ENCODE data around the gene OSTN.

DNA sequence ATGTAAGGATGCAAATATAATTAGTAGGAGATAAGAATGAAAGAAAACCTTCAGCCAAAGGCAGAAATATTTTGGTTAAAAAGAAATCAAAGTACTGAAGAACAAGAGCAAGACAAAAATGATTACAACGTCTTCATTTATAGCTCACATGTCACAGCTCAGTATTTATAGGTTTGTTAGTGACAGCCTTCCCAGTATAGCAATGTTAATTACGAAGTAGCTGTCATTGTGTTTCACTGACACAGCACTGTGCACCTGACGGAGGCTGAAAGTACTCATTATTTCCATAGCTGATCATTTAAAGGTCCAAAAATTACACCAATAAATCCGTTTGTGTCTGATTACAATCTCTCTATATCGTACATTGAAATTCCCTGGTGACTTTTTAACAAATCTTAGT, 561 bp upstream of the OSTN start:
- TF ChIP-seq, protein P1, sequence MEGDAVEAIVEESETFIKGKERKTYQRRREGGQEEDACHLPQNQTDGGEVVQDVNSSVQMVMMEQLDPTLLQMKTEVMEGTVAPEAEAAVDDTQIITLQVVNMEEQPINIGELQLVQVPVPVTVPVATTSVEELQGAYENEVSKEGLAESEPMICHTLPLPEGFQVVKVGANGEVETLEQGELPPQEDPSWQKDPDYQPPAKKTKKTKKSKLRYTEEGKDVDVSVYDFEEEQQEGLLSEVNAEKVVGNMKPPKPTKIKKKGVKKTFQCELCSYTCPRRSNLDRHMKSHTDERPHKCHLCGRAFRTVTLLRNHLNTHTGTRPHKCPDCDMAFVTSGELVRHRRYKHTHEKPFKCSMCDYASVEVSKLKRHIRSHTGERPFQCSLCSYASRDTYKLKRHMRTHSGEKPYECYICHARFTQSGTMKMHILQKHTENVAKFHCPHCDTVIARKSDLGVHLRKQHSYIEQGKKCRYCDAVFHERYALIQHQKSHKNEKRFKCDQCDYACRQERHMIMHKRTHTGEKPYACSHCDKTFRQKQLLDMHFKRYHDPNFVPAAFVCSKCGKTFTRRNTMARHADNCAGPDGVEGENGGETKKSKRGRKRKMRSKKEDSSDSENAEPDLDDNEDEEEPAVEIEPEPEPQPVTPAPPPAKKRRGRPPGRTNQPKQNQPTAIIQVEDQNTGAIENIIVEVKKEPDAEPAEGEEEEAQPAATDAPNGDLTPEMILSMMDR (tag by site-specific recombination; IDR thresholded peaks at IDR 0.05), result no peak
- TF ChIP-seq KLF8 (tag by site-specific recombination; IDR thresholded peaks at IDR 0.05) (no peak), ZBTB8A (tag by site-specific recombination; IDR thresholded peaks at IDR 0.05) (no peak), YY1 (tag by site-specific recombination; IDR thresholded peaks at IDR 0.05) (no peak), ZNF394 (tag by site-specific recombination; IDR thresholded peaks at IDR 0.05; ENCODE audit: borderline replicate concordance) (no peak), ZNF670 (tag by site-specific recombination; IDR thresholded peaks at IDR 0.05; ENCODE audit: low read depth) (no peak), ZNF335 (tag by site-specific recombination; conservative IDR thresholded peaks at IDR 0.05) (no peak), TCF7L2 (IDR thresholded peaks at IDR 0.05; ENCODE audit: borderline replicate concordance, low read depth, low read length) (no peak), KLF16 (tag by site-specific recombination; IDR thresholded peaks at IDR 0.05) (no peak), ZNF544 (tag by site-specific recombination; IDR thresholded peaks at IDR 0.05) (no peak), ZSCAN16 (tag by site-specific recombination; IDR thresholded peaks at IDR 0.05) (no peak), SETDB1 (IDR thresholded peaks at IDR 0.05; ENCODE audit: insufficient read length, low read length) (no peak), ZNF701 (tag by site-specific recombination; IDR thresholded peaks at IDR 0.05) (no peak)
- TF ChIP-seq, protein P2, sequence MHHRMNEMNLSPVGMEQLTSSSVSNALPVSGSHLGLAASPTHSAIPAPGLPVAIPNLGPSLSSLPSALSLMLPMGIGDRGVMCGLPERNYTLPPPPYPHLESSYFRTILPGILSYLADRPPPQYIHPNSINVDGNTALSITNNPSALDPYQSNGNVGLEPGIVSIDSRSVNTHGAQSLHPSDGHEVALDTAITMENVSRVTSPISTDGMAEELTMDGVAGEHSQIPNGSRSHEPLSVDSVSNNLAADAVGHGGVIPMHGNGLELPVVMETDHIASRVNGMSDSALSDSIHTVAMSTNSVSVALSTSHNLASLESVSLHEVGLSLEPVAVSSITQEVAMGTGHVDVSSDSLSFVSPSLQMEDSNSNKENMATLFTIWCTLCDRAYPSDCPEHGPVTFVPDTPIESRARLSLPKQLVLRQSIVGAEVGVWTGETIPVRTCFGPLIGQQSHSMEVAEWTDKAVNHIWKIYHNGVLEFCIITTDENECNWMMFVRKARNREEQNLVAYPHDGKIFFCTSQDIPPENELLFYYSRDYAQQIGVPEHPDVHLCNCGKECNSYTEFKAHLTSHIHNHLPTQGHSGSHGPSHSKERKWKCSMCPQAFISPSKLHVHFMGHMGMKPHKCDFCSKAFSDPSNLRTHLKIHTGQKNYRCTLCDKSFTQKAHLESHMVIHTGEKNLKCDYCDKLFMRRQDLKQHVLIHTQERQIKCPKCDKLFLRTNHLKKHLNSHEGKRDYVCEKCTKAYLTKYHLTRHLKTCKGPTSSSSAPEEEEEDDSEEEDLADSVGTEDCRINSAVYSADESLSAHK (tag by site-specific recombination; IDR thresholded peaks at IDR 0.05), result no peak
